Suprapubic skin (tissue), 4 donors: ENCODE results near the gene TBC1D9. TPM values are rescaled to one million over a fixed set of nuclear protein-coding genes. Genes with fewer than 3 reads are reported as not detected.

Source experiments
- DNase-seq, 2 donors: peaks; one replicate each; pipeline ENCODE4 v3.0.0-alpha.2; 2019; ENCODE audit warnings: low spot score in 2 of 2
- H3K27ac ChIP-seq: fragments of 200-600 bp; sonication (generic); one replicate; pipeline ENCODE4 v1.5.1; 2019
- H3K27me3 ChIP-seq: fragments of 200-600 bp; sonication (generic); one replicate; pipeline ENCODE4 v1.5.1; 2019
- H3K36me3 ChIP-seq: fragments of 200-600 bp; sonication (generic); one replicate; pipeline ENCODE4 v1.5.1; 2019
- H3K4me1 ChIP-seq: fragments of 200-600 bp; sonication (generic); one replicate; pipeline ENCODE4 v1.5.1; 2019
- H3K4me3 ChIP-seq: fragments of 200-600 bp; sonication (generic); one replicate; pipeline ENCODE4 v1.5.1; 2019; ENCODE audit warnings: mild to moderate bottlenecking
- H3K9me3 ChIP-seq: fragments of 200-600 bp; sonication (generic); one replicate; pipeline ENCODE4 v1.5.1; 2019
- EP300 ChIP-seq: sonication (generic); formaldehyde crosslinking; IDR thresholded peaks from one replicate; pipeline ENCODE4 v1.6.1; 2017; ENCODE audit warnings: antibody characterized with exemption
- POLR2A ChIP-seq, 2 donors: fragments of 450-650 bp; IDR thresholded peaks; one replicate each; pipeline ENCODE4 v1.6.1; 2017; ENCODE audit warnings: antibody characterized with exemption in 2 of 2, mild to moderate bottlenecking in 2 of 2, moderate library complexity in 2 of 2
- POLR2AphosphoS5 ChIP-seq, 3 donors: sonication (generic); formaldehyde crosslinking; IDR thresholded peaks; one replicate each; pipeline ENCODE4 v1.6.1; 2017; ENCODE audit warnings: antibody characterized with exemption in 3 of 3
- WGBS: methylation state at CpG from one replicate; pipeline ENCODE4 v1.1.5; 2018; 5-methylcytosine and 5-hydroxymethylcytosine counted together
- total RNA-seq, 4 donors: library from RNA; depleted of rRNA; stranded (reverse); fragments of >200 nt; gene quantifications; one replicate each; pipeline ENCODE4 v1.1.0, GENCODE V29; 2016
- TF ChIP-seq, protein P1 (sequence below), 2 donors: fragments of 200-600 bp in 1 of 2; fragments of 450-650 bp in 1 of 2; sonication (generic) in 1 of 2; IDR thresholded peaks; one replicate each; pipeline ENCODE4 v1.5.1; 2016 to 2019; ENCODE audit warnings: antibody characterized with exemption in 2 of 2, mild to moderate bottlenecking in 1 of 2, moderate library complexity in 1 of 2

The TBC1D9 gene
- total RNA-seq, 4 donors from 2014 or later = 5.7 to 9.8 (median 8.9) TPM

DNA sequence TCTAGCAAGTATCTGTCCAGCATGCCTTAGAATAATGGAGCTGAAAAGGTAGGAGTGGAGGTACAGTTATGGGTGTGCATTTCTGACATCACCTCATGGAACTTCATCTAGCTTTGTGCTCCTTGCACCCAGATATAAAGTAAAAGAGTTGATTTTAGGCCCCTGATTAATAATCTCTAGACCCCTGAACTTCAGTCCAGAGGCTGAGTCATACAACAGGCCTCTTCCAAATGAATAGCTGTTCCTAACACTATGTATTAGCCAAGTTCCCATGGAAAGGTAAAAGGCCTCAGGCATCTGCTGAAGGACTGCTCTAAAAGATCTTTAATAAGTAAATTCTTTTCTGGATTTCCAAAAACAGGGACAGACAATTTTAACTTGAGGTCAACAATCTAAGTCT, 16.2 kb downstream of the TBC1D9 start:
- Histone ChIP-seq H3K9me3 (no peaks in the 10 kb centered on the region), H3K4me3 (no peak overlapping the region), H3K27ac (no peak overlapping the region), H3K27me3 (no peaks in the 10 kb centered on the region), H3K36me3 (no peaks in the 10 kb centered on the region), H3K4me1 (peaks cover 14% of the 10 kb centered on the region)
- no peak for TF ChIP-seq POLR2AphosphoS5 (IDR thresholded peaks at IDR 0.05)
- no peak for TF ChIP-seq POLR2A (IDR thresholded peaks at IDR 0.05)
- TF ChIP-seq EP300 = no peak
- TF ChIP-seq, protein P1, sequence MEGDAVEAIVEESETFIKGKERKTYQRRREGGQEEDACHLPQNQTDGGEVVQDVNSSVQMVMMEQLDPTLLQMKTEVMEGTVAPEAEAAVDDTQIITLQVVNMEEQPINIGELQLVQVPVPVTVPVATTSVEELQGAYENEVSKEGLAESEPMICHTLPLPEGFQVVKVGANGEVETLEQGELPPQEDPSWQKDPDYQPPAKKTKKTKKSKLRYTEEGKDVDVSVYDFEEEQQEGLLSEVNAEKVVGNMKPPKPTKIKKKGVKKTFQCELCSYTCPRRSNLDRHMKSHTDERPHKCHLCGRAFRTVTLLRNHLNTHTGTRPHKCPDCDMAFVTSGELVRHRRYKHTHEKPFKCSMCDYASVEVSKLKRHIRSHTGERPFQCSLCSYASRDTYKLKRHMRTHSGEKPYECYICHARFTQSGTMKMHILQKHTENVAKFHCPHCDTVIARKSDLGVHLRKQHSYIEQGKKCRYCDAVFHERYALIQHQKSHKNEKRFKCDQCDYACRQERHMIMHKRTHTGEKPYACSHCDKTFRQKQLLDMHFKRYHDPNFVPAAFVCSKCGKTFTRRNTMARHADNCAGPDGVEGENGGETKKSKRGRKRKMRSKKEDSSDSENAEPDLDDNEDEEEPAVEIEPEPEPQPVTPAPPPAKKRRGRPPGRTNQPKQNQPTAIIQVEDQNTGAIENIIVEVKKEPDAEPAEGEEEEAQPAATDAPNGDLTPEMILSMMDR (IDR thresholded peaks at IDR 0.05) = no peak
- no peak for DNase-seq

DNA sequence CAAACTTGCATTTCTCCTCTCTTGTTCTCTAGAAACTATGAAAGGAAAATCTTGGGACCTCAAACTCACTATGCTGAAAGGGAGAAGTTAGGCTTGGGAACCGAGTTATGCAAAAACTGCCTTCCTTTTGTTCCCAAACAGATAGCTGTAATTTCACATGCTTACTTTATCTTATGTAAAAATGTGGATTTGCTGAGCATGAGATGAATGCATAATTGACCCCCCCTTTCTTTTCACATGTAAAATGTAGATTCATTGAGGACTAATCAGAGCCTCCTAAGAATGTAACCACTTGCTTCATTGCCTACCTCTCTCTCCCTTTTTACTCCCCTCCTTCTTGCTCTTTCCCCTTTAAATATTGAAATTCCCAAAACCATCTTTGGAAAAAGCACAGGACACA, 18.0 kb downstream of the TBC1D9 start:
- H3K27ac ChIP-seq = no peak overlapping the region
- no peak for TF ChIP-seq EP300
- TF ChIP-seq POLR2AphosphoS5 (IDR thresholded peaks at IDR 0.05) = no peak
- TF ChIP-seq POLR2A (IDR thresholded peaks at IDR 0.05) = no peak
- WGBS = 74% methylated on average over 1 of the region's 1 CpG

DNA sequence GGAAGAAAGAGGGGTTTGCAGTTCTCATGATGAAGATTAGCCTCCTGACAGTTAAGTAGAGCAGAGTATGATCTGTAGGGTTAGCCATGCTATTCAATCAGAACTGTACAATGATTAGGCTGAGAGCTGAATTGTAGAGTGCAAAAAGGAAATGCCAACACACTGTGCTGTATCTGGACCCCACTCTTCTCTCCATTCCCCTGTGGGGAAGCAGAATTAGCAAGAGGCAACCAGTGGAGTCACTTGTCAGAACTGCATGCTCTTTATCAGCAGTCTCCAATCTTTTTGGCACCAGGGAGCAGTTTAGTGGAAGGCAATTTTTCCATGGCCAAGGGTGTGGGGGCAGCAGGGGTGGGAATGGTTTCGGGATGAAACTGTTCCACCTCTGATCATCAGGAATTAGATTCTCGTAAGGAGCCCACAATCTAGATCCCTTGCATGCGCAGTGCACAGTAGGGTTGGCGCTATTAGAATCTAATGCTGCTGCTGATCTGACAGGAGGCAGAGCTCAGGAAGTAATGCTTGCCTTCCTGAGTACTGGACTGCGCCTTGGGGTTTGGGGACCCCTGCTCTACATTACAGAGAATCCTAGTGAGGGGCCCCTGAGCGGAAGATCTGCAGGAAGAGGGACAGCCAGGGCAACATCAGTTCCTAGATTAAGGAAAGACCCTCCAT, 19.4 kb downstream of the TBC1D9 start:
- Histone ChIP-seq H3K36me3 (no peaks in the 10 kb centered on the region), H3K27ac (no peak overlapping the region), H3K27me3 (no peaks in the 10 kb centered on the region), H3K4me1 (peaks cover 2% of the 10 kb centered on the region), H3K9me3 (no peaks in the 10 kb centered on the region), H3K4me3 (no peak overlapping the region)
- WGBS = 81% methylated on average over 6 of the region's 6 CpGs
- no peak for TF ChIP-seq POLR2A (IDR thresholded peaks at IDR 0.05)
- TF ChIP-seq, protein P1 (IDR thresholded peaks at IDR 0.05) = no peak
- TF ChIP-seq POLR2AphosphoS5 (IDR thresholded peaks at IDR 0.05) = no peak
- DNase-seq = no peak

More for the DNA sequence above, 18.0 kb downstream of the TBC1D9 start:
- peaks cover 9% of the 10 kb centered on the region for H3K4me1 ChIP-seq
- no peaks in the 10 kb centered on the region for H3K36me3 ChIP-seq
- H3K4me3 ChIP-seq = no peak overlapping the region
- no peak for DNase-seq
- no peaks in the 10 kb centered on the region for H3K27me3 ChIP-seq
- H3K9me3 ChIP-seq = no peaks in the 10 kb centered on the region

DNA sequence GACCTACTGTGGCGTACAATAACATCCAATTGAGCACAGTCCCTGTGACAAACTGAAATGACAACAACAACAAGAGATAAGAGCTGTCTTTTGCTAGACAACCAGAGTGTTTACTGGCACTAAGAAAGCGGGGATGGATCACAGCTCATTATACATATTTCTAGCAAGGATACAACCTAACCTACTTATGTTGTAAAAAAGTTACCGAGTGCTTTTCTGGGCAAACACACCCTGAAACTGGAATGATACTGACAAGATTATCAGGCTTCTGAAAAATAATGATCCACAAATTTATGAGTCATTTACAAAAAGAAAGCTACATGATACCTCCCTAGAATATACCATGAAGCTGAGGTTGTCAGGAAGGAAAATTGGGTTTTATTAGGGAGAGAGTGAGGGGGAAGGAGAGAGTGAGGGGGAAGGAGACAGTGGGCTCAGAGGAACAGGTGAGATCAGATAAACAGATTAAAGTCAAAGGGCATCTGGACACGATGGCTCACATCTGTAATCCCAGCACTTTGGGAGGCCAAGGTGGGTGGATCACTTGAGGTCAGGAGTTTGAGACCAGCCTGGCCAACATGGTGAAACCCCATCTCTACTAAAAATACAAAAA, 20.3 kb downstream of the TBC1D9 start:
- DNase-seq = no peak
- H3K36me3 ChIP-seq = no peaks in the 10 kb centered on the region
- H3K4me1 ChIP-seq = peaks cover 2% of the 10 kb centered on the region
- no peak overlapping the region for H3K4me3 ChIP-seq
- 82% methylated on average over 4 of the region's 4 CpGs for WGBS
- no peaks in the 10 kb centered on the region for H3K9me3 ChIP-seq
- TF ChIP-seq POLR2AphosphoS5 (IDR thresholded peaks at IDR 0.05) (no peak), POLR2A (IDR thresholded peaks at IDR 0.05) (no peak), EP300 (no peak)
- TF ChIP-seq, protein P1 (IDR thresholded peaks at IDR 0.05) = no peak
- H3K27me3 ChIP-seq = no peaks in the 10 kb centered on the region
- H3K27ac ChIP-seq = no peak overlapping the region

DNA sequence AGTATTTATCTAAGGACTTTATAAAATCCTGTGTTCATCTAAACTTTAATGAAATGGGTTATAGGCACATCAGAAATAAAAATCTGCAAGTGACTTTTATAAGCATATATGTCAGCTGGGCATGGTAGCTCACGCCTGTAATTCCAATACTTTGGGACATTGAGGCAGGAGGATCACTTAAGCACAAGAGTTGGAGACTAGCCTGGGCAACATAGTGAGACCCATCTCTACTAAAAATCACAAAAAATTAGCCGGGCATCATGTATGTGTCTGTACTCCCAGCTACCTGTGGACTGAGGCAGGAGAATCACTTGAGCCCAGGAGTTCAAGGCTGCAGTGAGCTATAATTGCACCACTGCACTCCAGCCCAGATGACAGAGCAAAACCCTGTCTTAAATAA, 20.9 kb downstream of the TBC1D9 start:
- H3K4me1 ChIP-seq = no peaks in the 10 kb centered on the region
- WGBS = 93% methylated on average over 2 of the region's 2 CpGs
- no peak for TF ChIP-seq POLR2A (IDR thresholded peaks at IDR 0.05)
- TF ChIP-seq, protein P1 (IDR thresholded peaks at IDR 0.05) = no peak
- no peak for TF ChIP-seq POLR2AphosphoS5 (IDR thresholded peaks at IDR 0.05)
- TF ChIP-seq EP300 = no peak
- DNase-seq = no peak
- no peaks in the 10 kb centered on the region for H3K27me3 ChIP-seq
- no peaks in the 10 kb centered on the region for H3K9me3 ChIP-seq
- H3K27ac ChIP-seq = no peak overlapping the region
- H3K4me3 ChIP-seq = no peak overlapping the region
- no peaks in the 10 kb centered on the region for H3K36me3 ChIP-seq
